Stimulated activated CD8-positive, alpha-beta memory T cell treated with anti-CD3 and anti-CD28 coated beads, Interleukin-15, amount 100 ng/mL, for 1 hour (primary cell): ENCODE results near the gene TM4SF1.
"Not testable (repeated sequence)": the region's sequence is repeated elsewhere in the genome, so short reads cannot be mapped to it uniquely, and the experiment has no call there.

Experiments used
- DNase-seq: peaks from one replicate; pipeline ENCODE4 v3.0.0-alpha.2; 2020; ENCODE audit warnings: low read depth

Gene TM4SF1

DNA sequence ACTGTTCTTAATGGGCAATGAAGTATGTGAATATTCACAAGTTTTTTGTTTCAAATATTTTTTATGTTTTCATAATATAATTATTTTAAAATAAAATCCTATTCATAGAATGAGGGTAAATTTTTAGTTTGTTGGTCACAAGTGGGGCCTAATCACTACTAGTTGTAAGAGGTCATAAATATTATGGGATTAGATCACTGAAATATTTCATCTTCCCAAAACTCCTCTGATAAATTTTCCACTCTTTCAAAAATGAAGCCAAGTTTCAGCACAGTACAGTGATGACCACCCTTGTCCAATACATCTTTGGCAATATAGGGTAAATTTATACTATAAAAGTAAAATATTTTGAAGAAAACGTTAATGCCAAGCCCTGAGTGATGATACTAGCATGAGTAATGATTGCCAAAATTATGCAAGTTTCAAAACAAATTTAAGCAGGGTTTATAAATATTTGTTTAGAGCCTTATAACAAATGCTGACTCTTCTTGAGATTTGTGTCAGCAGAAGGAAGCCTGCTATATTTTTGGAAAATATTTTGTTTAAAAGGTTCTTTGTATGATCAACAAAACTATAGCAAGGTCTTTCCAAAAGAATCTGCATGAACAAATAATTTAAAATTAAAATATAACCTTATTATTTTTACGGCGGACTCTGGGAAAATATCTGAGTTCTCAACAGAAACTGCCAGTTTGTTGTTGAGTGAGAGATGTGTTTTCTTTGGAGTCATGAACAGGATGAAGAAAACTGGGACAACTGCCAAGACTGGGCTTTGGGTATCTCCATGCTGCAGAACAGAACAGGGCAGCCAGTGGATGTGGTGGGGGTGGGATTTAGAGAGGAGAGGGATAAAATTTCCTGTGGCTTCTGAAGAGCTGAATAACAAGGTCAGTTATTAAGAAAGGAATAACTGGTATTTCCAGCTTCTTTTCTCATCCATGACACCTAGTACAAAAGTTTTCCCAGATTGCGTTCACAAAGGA is 17.9 kb upstream of the TM4SF1 start:
- no peak for DNase-seq

DNA sequence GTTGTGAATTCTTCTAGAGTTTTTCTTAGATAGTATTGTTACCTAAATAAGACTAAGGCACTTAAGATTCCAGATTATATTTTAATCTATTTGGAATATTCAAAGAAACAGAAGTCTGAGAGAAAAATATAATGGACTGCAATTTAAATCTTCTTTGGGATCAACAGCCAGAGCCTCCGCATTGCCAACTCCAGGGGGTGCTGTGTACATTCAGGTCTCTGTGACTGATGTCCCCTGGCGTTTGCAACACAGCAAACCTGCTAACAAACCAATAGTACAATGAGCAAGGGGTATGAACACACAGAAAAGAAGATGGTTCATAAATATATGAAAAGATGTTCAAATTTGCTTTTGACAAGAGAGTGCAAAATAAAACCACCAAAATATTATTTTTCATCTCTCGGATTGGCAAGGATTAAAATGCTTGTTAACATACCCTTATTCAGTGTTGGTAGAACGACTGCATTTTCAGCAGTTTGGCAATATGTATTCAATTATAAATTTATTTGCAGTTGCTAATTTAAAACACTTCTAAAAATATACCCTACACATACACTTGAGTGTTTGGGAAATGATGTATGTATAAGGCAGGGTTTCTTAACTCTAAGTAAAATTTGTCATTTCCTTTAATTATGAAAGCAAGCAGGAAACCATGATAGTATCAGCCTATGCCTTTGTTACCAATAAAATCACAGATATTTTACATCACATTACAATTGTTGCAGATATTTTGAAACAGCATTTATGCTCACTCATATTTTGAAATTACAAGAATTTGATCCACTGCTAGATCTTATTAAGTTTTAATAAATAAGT is 16.1 kb upstream of the TM4SF1 start:
- DNase-seq, result no peak

- no peak for DNase-seq
Measured at GRCh38 chr3:149391960-149392359, 14.5 kb upstream of the TM4SF1 start.

DNA sequence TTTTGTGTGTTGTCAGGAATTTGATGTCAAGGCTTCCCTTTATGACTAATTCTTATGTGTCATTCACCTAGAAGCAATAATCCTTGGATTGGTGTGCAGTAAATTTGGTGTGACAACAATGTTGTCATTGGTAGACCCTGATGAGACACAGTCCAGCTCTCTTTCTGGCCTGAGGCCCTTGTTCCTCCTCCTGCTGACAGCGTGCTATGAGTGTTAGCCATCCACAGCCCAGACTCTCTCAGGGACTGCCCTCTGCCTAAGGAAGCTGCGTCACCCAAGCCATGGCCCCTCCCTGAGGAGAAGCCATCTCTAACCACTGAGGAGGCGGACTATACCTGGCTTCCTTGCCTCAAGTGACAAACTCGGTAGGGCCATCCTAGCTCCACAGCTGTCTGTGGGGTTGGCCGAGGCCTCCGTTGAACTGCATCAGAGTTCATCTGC is 13.3 kb upstream of the TM4SF1 start:
- DNase-seq, result no peak

- no peak for DNase-seq
Measured at GRCh38 chr3:149390294-149390693, 12.8 kb upstream of the TM4SF1 start.

GRCh38 chr3:149388531-149389417 is 11.3 kb upstream of the TM4SF1 start:
- no peak for DNase-seq

DNA sequence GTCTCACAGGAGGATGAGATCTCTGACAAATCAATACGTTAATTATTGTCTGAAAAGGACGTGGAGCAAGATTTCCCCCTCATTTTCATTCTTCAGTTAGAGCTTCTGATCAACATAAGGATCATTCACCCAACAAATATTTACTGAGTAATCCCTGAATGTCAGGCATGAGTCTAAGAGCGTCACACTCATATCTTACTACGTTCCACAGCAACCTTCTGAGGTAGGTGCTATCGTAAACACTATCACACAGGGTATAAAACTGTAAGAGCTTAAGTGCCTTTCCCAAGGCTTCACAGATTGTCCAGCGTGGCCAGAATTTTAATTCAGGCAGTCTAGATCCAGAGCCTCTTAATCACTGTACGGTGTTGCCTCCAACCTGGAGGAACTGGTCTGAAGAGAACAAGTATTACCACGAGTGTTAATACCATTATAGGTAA is 10.6 kb upstream of the TM4SF1 start:
- no peak for DNase-seq

DNA sequence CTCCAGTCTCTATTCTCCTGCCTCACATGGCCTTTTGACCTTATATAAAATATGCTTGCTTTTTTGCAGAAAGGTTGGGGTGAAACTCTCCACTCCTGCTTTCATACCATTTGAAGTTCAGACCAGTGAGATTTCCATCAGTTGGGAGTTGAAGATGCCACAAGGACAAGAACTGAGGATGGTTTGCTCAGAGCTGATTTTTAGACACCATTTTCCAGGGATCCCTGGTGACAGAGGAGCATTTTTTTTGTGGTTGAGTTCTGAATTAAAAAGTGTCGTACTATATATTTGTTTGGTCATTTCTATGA is 8.8 kb upstream of the TM4SF1 start:
- no peak for DNase-seq

DNA sequence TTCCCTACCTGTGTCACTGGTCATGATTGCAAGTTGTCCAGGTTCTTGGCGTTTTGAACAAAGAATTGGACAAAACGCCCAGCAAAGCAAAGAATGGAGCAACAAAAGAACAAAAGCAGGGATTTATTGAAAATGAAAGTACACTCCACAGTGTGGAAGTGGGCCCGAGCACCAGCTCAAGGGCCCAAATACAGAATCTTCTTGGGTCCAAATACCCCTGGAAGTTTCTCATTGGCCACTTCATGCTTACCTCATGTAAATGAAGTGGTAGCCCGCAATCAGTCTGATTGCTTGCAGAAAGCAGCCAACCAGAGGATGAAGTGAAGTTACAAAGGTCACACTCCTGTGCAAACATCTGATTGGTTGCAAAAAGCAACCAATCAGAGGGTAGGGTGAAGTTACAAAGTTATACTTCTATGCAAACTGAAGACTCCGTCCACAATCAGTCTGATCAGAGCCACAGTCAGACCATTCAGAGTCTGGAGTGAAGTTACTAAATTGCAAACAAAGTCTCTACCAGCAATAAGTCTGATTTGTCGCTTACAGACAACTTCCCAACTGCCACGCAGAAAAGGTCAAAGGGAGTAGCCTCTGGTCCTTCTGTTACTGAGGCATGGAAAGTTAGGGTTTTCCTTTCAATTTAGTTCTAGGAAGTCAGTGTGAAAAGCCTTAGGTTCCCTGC is 8.3 kb upstream of the TM4SF1 start:
- DNase-seq, result no peak

DNA sequence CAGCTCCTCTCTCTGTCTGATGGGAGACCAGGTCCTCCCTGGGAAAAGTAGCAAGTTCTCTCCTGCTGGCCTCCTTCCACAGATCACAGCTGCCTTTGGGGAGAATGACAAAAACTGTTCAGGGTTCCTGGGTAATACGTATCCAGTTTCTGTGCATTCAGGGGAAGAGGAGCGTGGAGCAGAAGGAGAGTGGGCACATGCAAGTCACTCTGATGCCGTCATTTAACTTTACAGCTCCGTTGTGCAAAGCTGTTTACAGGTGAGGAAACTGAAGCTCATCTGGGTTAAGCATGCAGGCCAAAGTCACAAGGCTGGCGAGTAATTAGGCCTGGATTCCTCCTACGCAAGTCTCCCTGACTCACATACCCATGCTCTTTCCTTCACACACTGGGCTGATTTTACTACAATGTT is 7.5 kb upstream of the TM4SF1 start:
- DNase-seq, result no peak

DNA sequence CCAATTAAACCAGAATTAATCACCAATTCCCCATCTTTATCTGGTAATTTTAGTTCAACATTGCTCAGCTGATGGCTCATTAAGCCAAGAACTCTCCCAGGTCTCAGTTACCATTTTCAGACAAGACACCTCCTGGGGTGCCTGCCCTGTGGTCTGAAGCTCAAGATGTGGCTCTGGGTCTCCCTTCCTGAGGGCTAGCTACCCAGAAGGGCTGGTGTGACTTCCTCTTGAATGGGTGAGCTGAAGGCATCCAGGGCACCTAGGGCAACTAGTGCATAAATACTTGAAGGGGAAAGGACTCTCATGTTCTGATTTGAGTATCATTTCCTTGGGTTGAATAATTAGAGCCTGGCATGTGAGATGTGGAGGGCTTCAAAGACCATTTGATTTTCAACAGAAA is 6.7 kb upstream of the TM4SF1 start:
- no peak for DNase-seq

DNA sequence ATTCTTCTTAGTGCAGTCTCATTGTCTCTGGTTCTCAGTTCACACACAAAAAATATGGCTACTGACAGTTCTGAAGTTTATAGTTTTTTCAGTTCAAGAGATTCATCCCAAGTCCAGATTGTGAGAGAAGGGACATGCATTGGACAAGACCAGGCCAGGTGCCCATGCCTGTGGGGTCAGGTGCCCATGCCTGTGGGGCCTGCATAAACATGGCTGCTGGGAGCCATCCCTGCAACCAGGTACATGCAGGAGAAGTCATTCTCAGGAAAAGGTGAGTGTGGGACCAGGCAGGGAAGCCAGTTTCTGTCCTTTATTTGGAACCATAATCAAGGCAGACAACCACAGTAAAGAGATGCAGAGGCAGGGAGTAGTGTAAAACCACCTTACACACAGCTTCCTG is 6.3 kb upstream of the TM4SF1 start:
- DNase-seq, result no peak

GRCh38 chr3:149382518-149382917 is 5.1 kb upstream of the TM4SF1 start:
- no peak for DNase-seq

- DNase-seq, result no peak
Measured at GRCh38 chr3:149382101-149382467, 4.6 kb upstream of the TM4SF1 start.

- no peak for DNase-seq
Measured at GRCh38 chr3:149381173-149382100, 4.0 kb upstream of the TM4SF1 start.

GRCh38 chr3:149380220-149380619 is 2.8 kb upstream of the TM4SF1 start:
- not testable (repeated sequence) for DNase-seq

DNA sequence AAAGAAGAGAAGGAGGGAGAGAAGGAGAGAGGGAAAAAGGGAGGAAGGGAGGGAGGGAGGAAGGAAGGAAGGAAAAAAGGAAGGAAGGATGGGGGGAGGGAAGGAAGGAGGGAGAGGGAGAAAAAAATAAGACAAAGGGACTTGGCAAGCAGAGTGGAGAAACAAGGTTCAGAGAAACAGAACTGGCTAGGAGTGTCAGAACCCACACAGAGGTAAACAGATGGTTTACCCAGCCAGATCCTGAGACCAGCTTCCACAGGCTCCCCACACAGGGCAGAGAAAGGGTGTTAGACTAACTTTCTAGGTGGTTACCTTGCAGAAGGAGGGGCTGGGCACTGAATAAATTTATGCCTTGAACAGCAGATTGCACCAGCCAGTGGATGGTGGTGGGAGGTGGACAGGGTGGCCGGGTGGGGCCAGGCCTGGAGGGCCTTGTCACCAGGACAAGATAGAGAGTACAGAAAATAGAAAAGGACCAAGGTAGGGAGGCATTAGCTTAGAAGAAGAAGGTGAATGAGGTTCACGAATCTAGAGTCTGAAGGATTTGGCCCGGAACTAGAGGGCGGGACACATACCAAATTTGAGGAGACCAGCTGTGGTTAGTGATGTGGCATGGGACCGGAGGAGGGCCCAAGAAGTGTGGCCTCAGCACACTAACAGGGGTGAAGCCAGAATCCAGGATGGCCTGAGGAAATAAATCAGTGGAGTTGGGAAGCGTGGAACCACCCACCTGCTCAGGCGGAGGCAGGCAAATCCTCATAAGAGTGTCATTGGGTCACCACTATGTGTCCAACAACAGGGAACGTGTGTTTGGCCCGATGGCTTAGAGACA is 1.2 kb upstream of the TM4SF1 start:
- DNase-seq, result no peak

DNA sequence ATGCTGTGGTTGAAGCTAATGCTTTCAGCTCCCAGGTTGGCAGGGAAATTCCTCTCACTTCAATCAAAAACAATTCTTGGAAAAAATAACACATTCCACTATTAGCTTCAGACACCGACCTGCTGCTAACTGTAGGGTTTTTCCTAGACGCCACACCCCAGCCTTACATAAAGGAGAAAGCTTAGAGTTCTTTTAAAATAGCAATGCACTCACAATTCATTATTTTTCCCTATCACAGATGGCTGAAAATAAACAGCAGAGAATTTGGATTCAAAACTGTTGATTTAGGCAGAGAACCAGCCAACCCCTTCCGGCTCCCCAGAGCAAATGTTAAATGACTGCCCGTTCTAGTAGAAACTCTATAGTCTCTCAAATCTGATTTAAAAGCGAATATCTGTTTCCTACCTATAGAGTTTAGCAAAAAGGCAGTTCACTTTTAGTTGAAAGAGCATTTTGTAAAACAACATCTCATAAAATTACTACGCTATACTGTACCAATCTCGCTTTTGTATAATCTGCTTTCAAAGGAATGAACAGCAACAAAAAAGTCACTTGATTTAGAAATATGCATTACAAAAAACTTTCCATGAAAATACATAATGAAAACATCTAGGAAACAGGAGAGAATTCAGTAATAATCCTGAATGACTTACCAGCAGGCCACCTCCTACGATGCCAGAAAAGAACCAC is 586 bp downstream of the TM4SF1 start:
- DNase-seq, result no peak
